Measurements from ENCODE around the gene GCM1.

GRCh38 chr6:53133961-53134360 is 14.7 kb downstream of the GCM1 start:
- no peak for TF ChIP-seq CTCF (IDR thresholded peaks at IDR 0.05; ENCODE audit: poor library complexity, severe bottlenecking)
- no peak for TF ChIP-seq RAD21 (conservative IDR thresholded peaks at IDR 0.05)
- TF ChIP-seq EZH2 (IDR thresholded peaks at IDR 0.05; ENCODE audit: borderline replicate concordance, insufficient read depth, low read length, poor library complexity, severe bottlenecking): no peak
- TF ChIP-seq EP300 (conservative IDR thresholded peaks at IDR 0.05; ENCODE audit: poor library complexity, severe bottlenecking): no peak
- TF ChIP-seq SMC3 (conservative IDR thresholded peaks at IDR 0.05; ENCODE audit: poor library complexity): no peak
- no peak for TF ChIP-seq POLR2AphosphoS5 (IDR thresholded peaks at IDR 0.05)
